ENCODE measurements around the gene RFPL3.

DNA sequence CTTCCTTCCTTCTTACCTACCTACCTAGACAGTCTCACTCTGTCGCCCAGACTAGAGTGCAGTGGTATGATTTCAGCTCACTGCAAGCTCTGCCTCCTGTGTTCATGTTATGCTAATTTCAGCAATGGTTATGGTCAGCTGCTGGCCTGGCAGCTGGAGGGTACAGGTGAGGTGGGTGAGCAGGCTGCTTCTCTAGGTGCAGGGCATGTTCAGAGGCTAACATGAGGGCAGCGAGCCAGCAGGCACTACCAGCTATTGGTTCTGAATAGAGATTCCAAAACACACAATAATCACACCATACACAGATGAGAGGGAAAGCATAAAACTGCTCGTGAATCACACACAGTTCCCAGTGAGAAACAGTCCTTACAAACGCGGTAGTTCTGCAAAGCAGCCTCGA lies 48.7 kb upstream of the RFPL3 start:
- no peak for TF ChIP-seq ZNF8 (CRISPR knock-in tag; IDR thresholded peaks at IDR 0.05)
- TF ChIP-seq ZFP30 (CRISPR knock-in tag; IDR thresholded peaks at IDR 0.05): no peak
- no peak for TF ChIP-seq PATZ1 (CRISPR knock-in tag; IDR thresholded peaks at IDR 0.05; ENCODE audit: borderline replicate concordance)
- TF ChIP-seq, protein P1, sequence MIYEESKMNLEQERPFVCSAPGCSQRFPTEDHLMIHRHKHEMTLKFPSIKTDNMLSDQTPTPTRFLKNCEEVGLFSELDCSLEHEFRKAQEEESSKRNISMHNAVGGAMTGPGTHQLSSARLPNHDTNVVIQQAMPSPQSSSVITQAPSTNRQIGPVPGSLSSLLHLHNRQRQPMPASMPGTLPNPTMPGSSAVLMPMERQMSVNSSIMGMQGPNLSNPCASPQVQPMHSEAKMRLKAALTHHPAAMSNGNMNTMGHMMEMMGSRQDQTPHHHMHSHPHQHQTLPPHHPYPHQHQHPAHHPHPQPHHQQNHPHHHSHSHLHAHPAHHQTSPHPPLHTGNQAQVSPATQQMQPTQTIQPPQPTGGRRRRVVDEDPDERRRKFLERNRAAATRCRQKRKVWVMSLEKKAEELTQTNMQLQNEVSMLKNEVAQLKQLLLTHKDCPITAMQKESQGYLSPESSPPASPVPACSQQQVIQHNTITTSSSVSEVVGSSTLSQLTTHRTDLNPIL (CRISPR knock-in tag; IDR thresholded peaks at IDR 0.05; ENCODE audit: low read depth): no peak
- TF ChIP-seq RARB (CRISPR knock-in tag; IDR thresholded peaks at IDR 0.05): no peak
- TF ChIP-seq ZFP3 (CRISPR knock-in tag; IDR thresholded peaks at IDR 0.05): no peak
- TF ChIP-seq ESRRG (CRISPR knock-in tag; IDR thresholded peaks at IDR 0.05): no peak
- no peak for TF ChIP-seq CSDC2 (CRISPR knock-in tag; IDR thresholded peaks at IDR 0.05)
- no peak for TF ChIP-seq TOX (CRISPR knock-in tag; IDR thresholded peaks at IDR 0.05; ENCODE audit: borderline replicate concordance)

Data from SK-N-SH treated with all-trans-retinoic acid at 6 μM for 48 hours (cell line).